GM12878 (cell line): Measurements from ENCODE around the gene CCDC137. TPM values are rescaled to one million over a fixed set of nuclear protein-coding genes. Genes with fewer than 3 reads are reported as not detected.

Experiments used
- ATAC-seq: fragments of 200-7000 bp; cut with Tn5 transposase; 3 replicates; pipeline ENCODE4 v1.9.1; 2020; ENCODE audit warnings: mild to moderate bottlenecking, moderate library complexity
- BruUV-seq: library from RNA; stranded (reverse); fragments of 400-500 nt; replicated peaks from 2 replicates; lab custom pipeline; 2021; lab: Mats Ljungman, UMichigan
- CTCF ChIA-PET: fragments of 300-600 bp; sonication (Branson Sonifier 250); formaldehyde crosslinking; extraction: SDS; loops from one replicate; lab custom pipeline; 2021; ENCODE audit warnings: inconsistent platforms; lab: Yijun Ruan, JAX
- POLR2A ChIA-PET: fragments of 350-600 bp; formaldehyde crosslinking; extraction: SDS; loops from one replicate; lab custom pipeline; 2021; ENCODE audit warnings: inconsistent platforms; lab: Charles Lee
- RAD21 ChIA-PET: fragments of 300-600 bp; sonication (Branson Sonifier 250); formaldehyde crosslinking; loops from one replicate; lab custom pipeline; 2023; ENCODE audit warnings: antibody characterized with exemption; ENCODE audit not compliant: unreplicated experiment; lab: Charles Lee
- SMC1A ChIA-PET: fragments of 300-600 bp; sonication (Branson Sonifier 250); formaldehyde crosslinking; loops from one replicate; lab custom pipeline; 2023; ENCODE audit not compliant: unreplicated experiment, uncharacterized antibody; lab: Charles Lee
- DNase-seq: peaks from one replicate; pipeline ENCODE4 v3.0.0-alpha.2; 2011; ENCODE audit warnings: low read depth, low spot score
- FAIRE-seq: peaks from 3 replicates; lab custom pipeline; 2011; peaks lifted over from hg19 to GRCh38; lab: Jason Lieb, UNC
- H2AFZ ChIP-seq: 2 replicates; pipeline ENCODE4 v1.6.0; 2011; ENCODE audit warnings: low read depth, low read length, control low read depth; ENCODE audit not compliant: control insufficient read depth
- H3K27ac ChIP-seq: 2 replicates; pipeline ENCODE4 v1.5.1; 2011; ENCODE audit warnings: control low read depth; ENCODE audit not compliant: control insufficient read depth, insufficient read depth
- H3K27me3 ChIP-seq, 2 experiments: replicated peaks in 1 of 2; 2 replicates each; pipeline versions ENCODE4 v1.6.0 to v1.6.1; 2011; ENCODE audit warnings: low read length in 1 of 2; ENCODE audit not compliant: control insufficient read depth in 2 of 2, insufficient read depth in 2 of 2
- H3K36me3 ChIP-seq, 2 experiments: 2 replicates each; pipeline ENCODE4 v1.5.1; 2011; ENCODE audit warnings: low read length in 1 of 2; ENCODE audit not compliant: control insufficient read depth in 2 of 2, insufficient read depth in 2 of 2
- H3K4me1 ChIP-seq: 2 replicates; pipeline ENCODE4 v1.6.1; 2011; ENCODE audit warnings: mild to moderate bottlenecking, low read length, moderate library complexity, mixed read lengths; ENCODE audit not compliant: control insufficient read depth, insufficient read depth
- H3K4me2 ChIP-seq: 2 replicates; pipeline ENCODE4 v1.6.0; 2011; ENCODE audit warnings: control low read depth; ENCODE audit not compliant: control insufficient read depth, insufficient read depth
- H3K4me3 ChIP-seq: fragments of 200-600 bp; sonication (generic); 2 replicates; pipeline ENCODE4 v1.5.1; 2016
- H3K79me2 ChIP-seq: 2 replicates; pipeline ENCODE4 v1.6.0; 2011; ENCODE audit warnings: low read length; ENCODE audit not compliant: control insufficient read depth, insufficient read depth
- H3K9ac ChIP-seq: 2 replicates; pipeline ENCODE4 v1.8.0; 2011; ENCODE audit warnings: low read length, control low read depth, mixed read lengths; ENCODE audit not compliant: control insufficient read depth, insufficient read depth
- H3K9me3 ChIP-seq: replicated peaks from 3 replicates; pipeline ENCODE4 v1.5.1; 2011; ENCODE audit warnings: mild to moderate bottlenecking, low read length; ENCODE audit not compliant: control insufficient read depth, insufficient read depth
- H4K20me1 ChIP-seq: 2 replicates; pipeline ENCODE4 v1.6.0; 2011; ENCODE audit not compliant: control insufficient read depth, insufficient read depth
- CBFB ChIP-seq: IDR thresholded peaks from 2 replicates; pipeline ENCODE4 v1.6.1; 2016; ENCODE audit warnings: antibody characterized with exemption, low read depth
- CREM ChIP-seq: IDR thresholded peaks from 2 replicates; pipeline ENCODE4 v1.6.1; 2014; ENCODE audit warnings: antibody characterized with exemption, low read depth
- ELK1 ChIP-seq: IDR thresholded peaks from 2 replicates; pipeline ENCODE4 v1.6.1; 2012; ENCODE audit warnings: low read depth, low read length, improper control_type of control experiment
- EZH2 ChIP-seq: IDR thresholded peaks from 2 replicates; pipeline ENCODE4 v1.6.1; 2012; ENCODE audit warnings: low read depth, mild to moderate bottlenecking, control low read depth, inconsistent platforms, low read length, borderline replicate concordance; ENCODE audit not compliant: control insufficient read depth
- IKZF1 ChIP-seq: fragments of 450-650 bp; conservative IDR thresholded peaks from 2 replicates; pipeline ENCODE4 v1.6.1; 2017; ENCODE audit warnings: antibody characterized with exemption, mild to moderate bottlenecking
- JUND ChIP-seq: IDR thresholded peaks from 2 replicates; pipeline ENCODE4 v1.6.1; 2012; ENCODE audit warnings: low read depth, mild to moderate bottlenecking, low read length, improper control_type of control experiment, moderate library complexity
- KAT2A ChIP-seq: conservative IDR thresholded peaks from 2 replicates; pipeline ENCODE4 v1.6.1; 2011; ENCODE audit warnings: low read depth, low read length; ENCODE audit not compliant: control insufficient read depth
- NR2F1 ChIP-seq: fragments of 450-650 bp; conservative IDR thresholded peaks from 2 replicates; pipeline ENCODE4 v1.6.1; 2017; ENCODE audit warnings: mild to moderate bottlenecking
- PML ChIP-seq: IDR thresholded peaks from 2 replicates; pipeline ENCODE4 v1.6.1; 2012; ENCODE audit warnings: low read length, inconsistent platforms
- POLR2A ChIP-seq: IDR thresholded peaks from 2 replicates; pipeline ENCODE4 v1.6.1; 2011; ENCODE audit warnings: low read depth, mild to moderate bottlenecking, low read length
- SMAD5 ChIP-seq: IDR thresholded peaks from 2 replicates; pipeline ENCODE4 v1.6.1; 2016; ENCODE audit warnings: antibody characterized with exemption, low read depth
- USF1 ChIP-seq: IDR thresholded peaks from 2 replicates; pipeline ENCODE4 v1.6.1; 2011; ENCODE audit warnings: borderline replicate concordance, low read depth, mild to moderate bottlenecking, moderate library complexity, mixed read lengths, low read length; ENCODE audit not compliant: insufficient read depth; ENCODE audit errors: extremely low read length
- ZNF217 ChIP-seq: fragments of 450-650 bp; IDR thresholded peaks from 2 replicates; pipeline ENCODE4 v1.6.1; 2017; ENCODE audit warnings: antibody characterized with exemption, mild to moderate bottlenecking
- ZNF24 ChIP-seq: fragments of 450-650 bp; IDR thresholded peaks from 2 replicates; pipeline ENCODE4 v1.6.1; 2017; ENCODE audit warnings: antibody characterized with exemption, mild to moderate bottlenecking
- ZNF622 ChIP-seq: fragments of 450-650 bp; IDR thresholded peaks from 2 replicates; pipeline ENCODE4 v1.6.1; 2017; ENCODE audit warnings: mild to moderate bottlenecking, inconsistent platforms
- WGBS: methylation state at CpG from one replicate; pipeline ENCODE4 v1.1.6; 2016; ENCODE audit warnings: low lambda C conversion rate; ENCODE audit not compliant: insufficient replicate concordance, insufficient coverage; ENCODE audit errors: missing lambda C conversion rate; 5-methylcytosine and 5-hydroxymethylcytosine counted together
- in situ Hi-C: fragments of 300-500 bp; cut with MboI; formaldehyde crosslinking; loops from 9 replicates; pipeline ENCODE4 v1.14.3; 2018; ENCODE audit warnings: mixed read lengths
- intact Hi-C: fragments of 100-400 bp; cut with micrococcal nuclease; formaldehyde crosslinking; loops from one replicate; pipeline ENCODE4 v1.14.2; 2022; ENCODE audit not compliant: unreplicated experiment
- polyA plus RNA-seq, 11 experiments: library from polyadenylated mRNA; depleted of rRNA in 4 of 11; unstranded in 6 of 11; stranded (reverse) in 5 of 11; fragments of >200 nt; fragmentation: Nextera tagmentation in 4 of 11; fragmentation: Illumina TruSeq in 1 of 11; extraction: Ambion mirVana in 4 of 11; extraction: Trizol in 1 of 11; gene quantifications; 1 replicate in 1 of 11; 2 replicates in 10 of 11; pipeline versions ENCODE4 v1.2.1 to v1.2.3, GENCODE V29; 2011 to 2016; ENCODE audit warnings: inconsistent platforms in 2 of 11, missing spikeins in 2 of 11, low read depth in 1 of 11
- total RNA-seq, 4 experiments: library from RNA; depleted of rRNA in 3 of 4; stranded (reverse); fragments of >200 nt in 3 of 4; fragmentation: Illumina TruSeq in 1 of 4; extraction: Trizol in 1 of 4; gene quantifications; 2 replicates each; pipeline versions ENCODE4 v1.2.1 to v1.2.3, GENCODE V29; 2013 to 2021

Gene CCDC137
- total and polyA plus RNA-seq, 10 of the 15 experiments (the other 5 are each of a cell fraction or from before 2014, with no cell fraction given) = 2.2 to 45.4 (median 22.1) TPM

- FAIRE-seq (no peak), ATAC-seq (no peak), DNase-seq (no peak)
- Histone ChIP-seq H2AFZ (no peak overlapping the region), H3K4me3 (no peak overlapping the region), H3K27me3 (no peaks in the 10 kb centered on the region), H3K27ac (no peak overlapping the region), H3K79me2 (peaks cover 35% of the 10 kb centered on the region), H3K4me1 (peaks cover 18% of the 10 kb centered on the region), H4K20me1 (no peaks in the 10 kb centered on the region), H3K9ac (no peak overlapping the region), H3K9me3 (no peaks in the 10 kb centered on the region), H3K36me3 (peaks cover 9 to 23% of the 10 kb centered on the region in 2 experiments), H3K4me2 (no peak overlapping the region)
- ChIA-PET RAD21 (no interaction called here), CTCF (no interaction called here), POLR2A (interaction anchor here (0.6 kb wide), 1 partner anchor 245 kb away, joined by 6 read pairs; no protein-coding TSS in a partner anchor), SMC1A (no interaction called here)
- WGBS = 94% methylated on average over 17 of the region's 17 CpGs
- intact Hi-C loops = no loop called here
- in situ Hi-C loops = no loop called here
- BruUV-seq = no TSS peak
- TF ChIP-seq CBFB (no peak), POLR2A (0 out of 2 replicates have a peak, but pooled peaks have one; percentile 6), JUND (no peak)
These were observed 42.2 kb downstream of the CCDC137 start for GRCh38 chr17:81708739-81709185.

GRCh38 chr17:81710514-81711308 is 44.2 kb downstream of the CCDC137 start:
- peak overlapping the region; percentile 73 for H2AFZ ChIP-seq
- in situ Hi-C loops = no loop called here
- H3K9ac ChIP-seq = peak overlapping the region; percentile 70
- no peak for DNase-seq
- no peaks in the 10 kb centered on the region for H4K20me1 ChIP-seq
- intact Hi-C loops = no loop called here
- ChIA-PET SMC1A (no interaction called here), RAD21 (interaction anchor here (0.9 kb wide), 1 partner anchor 7 kb away, joined by 3 read pairs; the partner anchor contains the start of gene MRPL12), CTCF (interaction anchor here (0.8 to 1.1 kb wide), 5 partner anchors 8 to 195 kb away, joined by 3 read pairs; partner anchors contain the start of genes ARL16 and HGS), POLR2A (interaction anchor here (0.6 to 1.5 kb wide), 7 partner anchors 8 to 415 kb away, joined by 3 to 12 read pairs (median 3); partner anchors contain the start of genes ARL16, HGS, MRPL12 and SLC38A10)
- no peaks in the 10 kb centered on the region for H3K27me3 ChIP-seq
- H3K4me1 ChIP-seq = peaks cover 18% of the 10 kb centered on the region
- H3K4me3 ChIP-seq = peak overlapping the region; percentile 78
- peaks cover 7 to 20% of the 10 kb centered on the region in 2 experiments for H3K36me3 ChIP-seq
- peak overlapping the region; percentile 69 for H3K27ac ChIP-seq
- ATAC-seq = peak; percentile 42
- WGBS = 28% methylated on average over 29 of the region's 29 CpGs
- no peaks in the 10 kb centered on the region for H3K9me3 ChIP-seq
- H3K79me2 ChIP-seq = peaks cover 22% of the 10 kb centered on the region
- peak overlapping the region; percentile 100 for H3K4me2 ChIP-seq
- peak; percentile 90 for FAIRE-seq
- no TSS peak for BruUV-seq
- TF ChIP-seq NR2F1 (peak; percentile 43; the same call in 1 of the 2 replicates), CREM (0 out of 2 replicates have a peak, but pooled peaks have one; percentile 22), ZNF24 (no peak), ZNF622 (no peak), ZNF217 (no peak), USF1 (no peak), ELK1 (no peak), SMAD5 (no peak; the same call in 1 of the 2 replicates), KAT2A (no peak), EZH2 (no peak), PML (0 out of 2 replicates have a peak, but pooled peaks have one; percentile 14), IKZF1 (0 out of 2 replicates have a peak, but pooled peaks have one; percentile 2)
